ENCODE measurements around the gene KRT3. TPM values are rescaled to one million over a fixed set of nuclear protein-coding genes. Genes with fewer than 3 reads are reported as not detected.

Gene KRT3
- total RNA-seq, 1 donor = not detected

GRCh38 chr12:52832451-52832850 lies 36.5 kb upstream of the KRT3 start:
- no peaks in the 10 kb centered on the region for H3K9me3 ChIP-seq (ENCODE audit: low read depth, low read length)
- no peaks in the 10 kb centered on the region for H3K27me3 ChIP-seq (ENCODE audit: insufficient read depth, low read length)
- H3K4me3 ChIP-seq (ENCODE audit: low read length) = no peak overlapping the region
- H3K4me1 ChIP-seq (ENCODE audit: insufficient read depth, low read length) = peaks cover 18% of the 10 kb centered on the region

GRCh38 chr12:52831251-52831650 lies 35.3 kb upstream of the KRT3 start:
- no peaks in the 10 kb centered on the region for H3K9me3 ChIP-seq (ENCODE audit: low read depth, low read length)
- no peaks in the 10 kb centered on the region for H3K27me3 ChIP-seq (ENCODE audit: insufficient read depth, low read length)
- H3K4me3 ChIP-seq (ENCODE audit: low read length) = no peak overlapping the region
- peaks cover 6% of the 10 kb centered on the region for H3K4me1 ChIP-seq (ENCODE audit: insufficient read depth, low read length)

DNA sequence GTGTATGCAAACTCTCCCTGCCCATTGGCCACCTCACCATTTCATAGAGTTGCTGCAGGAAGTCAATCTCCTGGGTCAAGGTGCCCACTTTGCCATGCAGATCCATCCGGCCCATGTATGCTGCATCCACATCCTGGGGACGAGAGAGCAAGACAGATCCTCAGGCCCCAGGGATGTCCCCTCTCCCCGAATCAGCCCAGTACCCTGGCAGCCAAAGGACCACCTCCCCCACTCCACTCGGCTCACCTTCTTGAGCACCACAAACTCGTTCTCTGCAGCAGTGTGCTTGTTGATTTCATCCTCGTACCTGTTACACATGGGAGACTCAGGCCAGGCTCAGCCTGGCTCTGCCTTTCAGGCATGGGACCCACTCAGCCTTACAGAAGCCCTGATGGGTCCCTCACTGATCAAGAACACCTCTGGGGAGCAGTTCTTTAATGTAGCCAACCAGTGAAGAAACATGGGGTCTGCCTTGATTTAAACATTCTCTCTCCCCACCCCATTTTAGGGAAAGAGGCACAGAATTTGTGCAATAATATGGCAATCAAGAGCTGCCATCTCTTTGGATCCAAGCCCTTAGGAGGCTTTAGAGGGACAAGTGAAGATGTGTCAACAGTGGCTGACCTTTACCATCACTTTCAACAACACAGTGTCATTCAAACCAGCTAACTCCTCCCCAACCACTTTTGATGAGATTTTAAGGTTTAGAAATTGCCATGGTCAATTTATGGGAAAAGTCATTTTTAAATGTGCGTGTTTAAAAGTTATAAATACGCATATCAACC lies 34.3 kb upstream of the KRT3 start:
- Histone ChIP-seq H3K9me3 (ENCODE audit: low read depth, low read length) (no peaks in the 10 kb centered on the region), H3K4me3 (ENCODE audit: low read length) (no peak overlapping the region), H3K4me1 (ENCODE audit: insufficient read depth, low read length) (no peaks in the 10 kb centered on the region), H3K27me3 (ENCODE audit: insufficient read depth, low read length) (no peaks in the 10 kb centered on the region)

DNA sequence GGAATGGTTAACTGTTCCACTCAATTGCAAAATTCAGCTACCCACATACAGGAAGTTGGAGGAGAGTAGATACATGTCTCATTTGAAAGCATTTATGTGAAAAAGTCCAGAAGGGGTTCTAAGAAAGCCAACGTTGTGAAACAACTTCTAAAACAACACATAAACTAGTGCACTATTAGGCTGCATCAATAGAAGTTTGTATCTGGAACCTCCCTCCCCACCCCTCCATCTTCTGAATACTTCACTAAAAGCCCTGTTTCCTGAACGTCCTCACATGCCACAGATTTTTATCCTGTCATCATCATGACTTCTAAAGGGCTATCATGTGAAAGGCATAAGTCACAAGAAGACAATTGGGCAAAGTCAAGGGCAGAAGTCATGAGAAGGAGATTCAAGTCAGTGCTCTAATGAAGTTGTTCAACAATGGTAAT lies 32.7 kb upstream of the KRT3 start:
- Histone ChIP-seq H3K9me3 (ENCODE audit: low read depth, low read length) (no peaks in the 10 kb centered on the region), H3K4me3 (ENCODE audit: low read length) (no peak overlapping the region), H3K4me1 (ENCODE audit: insufficient read depth, low read length) (no peaks in the 10 kb centered on the region), H3K27me3 (ENCODE audit: insufficient read depth, low read length) (no peaks in the 10 kb centered on the region)

- H3K27me3 ChIP-seq (ENCODE audit: insufficient read depth, low read length) = no peaks in the 10 kb centered on the region
- H3K4me3 ChIP-seq (ENCODE audit: low read length) = no peak overlapping the region
- no peaks in the 10 kb centered on the region for H3K9me3 ChIP-seq (ENCODE audit: low read depth, low read length)
- no peaks in the 10 kb centered on the region for H3K4me1 ChIP-seq (ENCODE audit: insufficient read depth, low read length)
These were observed 32.2 kb upstream of the KRT3 start for GRCh38 chr12:52828156-52828555.

DNA sequence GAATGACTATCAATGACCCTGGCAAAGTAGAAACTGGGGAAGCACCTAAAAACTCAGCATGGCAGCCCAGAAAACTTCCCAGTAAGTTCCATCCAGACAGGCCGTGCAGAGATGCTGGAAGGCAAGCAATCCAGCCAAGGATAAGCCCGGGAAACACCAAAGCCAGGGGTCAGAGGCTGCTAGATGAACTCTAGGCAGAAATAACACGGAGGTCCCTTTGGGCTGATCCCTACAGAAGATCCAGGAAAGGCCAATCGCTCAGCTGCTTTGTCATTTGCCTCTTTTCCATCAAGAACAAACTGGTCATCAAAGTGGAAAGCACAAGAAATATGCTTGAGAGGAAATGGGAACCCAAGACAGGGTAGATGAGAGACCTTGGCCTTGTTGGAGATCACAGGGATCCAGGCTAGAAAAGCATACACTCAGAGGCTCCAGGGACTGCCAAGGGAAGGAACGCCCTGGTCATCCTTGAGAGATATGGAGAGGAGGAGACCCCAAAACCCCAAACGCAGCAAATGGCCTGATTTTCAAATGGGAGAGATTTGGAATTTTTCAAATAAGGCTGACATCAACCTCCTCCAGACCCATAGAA lies 31.7 kb upstream of the KRT3 start:
- H3K27me3 ChIP-seq (ENCODE audit: insufficient read depth, low read length) = no peaks in the 10 kb centered on the region
- H3K4me3 ChIP-seq (ENCODE audit: low read length) = no peak overlapping the region
- no peaks in the 10 kb centered on the region for H3K9me3 ChIP-seq (ENCODE audit: low read depth, low read length)
- no peaks in the 10 kb centered on the region for H3K4me1 ChIP-seq (ENCODE audit: insufficient read depth, low read length)

- Histone ChIP-seq H3K27me3 (ENCODE audit: insufficient read depth, low read length) (no peaks in the 10 kb centered on the region), H3K4me3 (ENCODE audit: low read length) (no peak overlapping the region), H3K9me3 (ENCODE audit: low read depth, low read length) (no peaks in the 10 kb centered on the region), H3K4me1 (ENCODE audit: insufficient read depth, low read length) (no peaks in the 10 kb centered on the region)
These were observed 30.9 kb upstream of the KRT3 start for GRCh38 chr12:52826611-52827498.

- Histone ChIP-seq H3K27me3 (ENCODE audit: insufficient read depth, low read length) (no peaks in the 10 kb centered on the region), H3K4me1 (ENCODE audit: insufficient read depth, low read length) (no peaks in the 10 kb centered on the region), H3K9me3 (ENCODE audit: low read depth, low read length) (no peaks in the 10 kb centered on the region), H3K4me3 (ENCODE audit: low read length) (no peak overlapping the region)
These were observed 30.0 kb upstream of the KRT3 start for GRCh38 chr12:52825961-52826360.

- Histone ChIP-seq H3K4me3 (ENCODE audit: low read length) (no peak overlapping the region), H3K9me3 (ENCODE audit: low read depth, low read length) (no peaks in the 10 kb centered on the region), H3K27me3 (ENCODE audit: insufficient read depth, low read length) (no peaks in the 10 kb centered on the region), H3K4me1 (ENCODE audit: insufficient read depth, low read length) (no peaks in the 10 kb centered on the region)
These were observed 29.0 kb upstream of the KRT3 start for GRCh38 chr12:52824741-52825410.

DNA sequence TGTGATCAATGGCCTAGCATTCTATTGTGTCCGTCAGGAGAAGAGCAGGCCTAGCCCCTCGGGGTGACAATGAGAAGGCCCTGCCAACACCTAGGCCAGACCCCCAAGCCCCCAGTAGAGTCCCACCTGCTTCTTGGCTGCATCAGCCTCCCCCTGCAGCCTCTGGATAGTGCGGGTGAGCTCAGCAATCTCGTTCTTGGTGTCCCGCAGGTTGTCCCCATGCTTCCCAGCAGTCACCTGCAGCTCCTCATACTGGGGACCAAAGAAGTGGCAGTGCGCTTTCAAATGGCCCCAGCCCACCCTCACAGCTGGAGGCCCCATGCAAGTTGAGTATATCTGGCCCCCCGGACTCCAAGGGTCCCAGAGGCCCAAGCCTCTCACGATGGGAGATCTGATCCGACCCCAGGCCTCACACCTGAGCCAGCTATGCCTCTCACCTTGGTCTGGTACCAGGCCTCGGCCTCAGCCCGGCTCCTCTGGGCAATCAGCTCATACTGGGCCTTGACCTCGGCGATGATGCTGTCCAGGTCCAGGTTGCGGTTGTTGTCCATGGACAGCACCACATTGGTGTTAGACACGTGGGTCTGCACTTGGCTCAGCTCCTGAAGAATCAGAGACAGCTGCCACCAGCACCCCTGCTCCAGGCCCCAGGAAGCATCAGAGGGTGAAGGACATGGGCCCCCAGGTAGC lies 28.0 kb upstream of the KRT3 start:
- H3K4me3 ChIP-seq (ENCODE audit: low read length) = no peak overlapping the region
- H3K4me1 ChIP-seq (ENCODE audit: insufficient read depth, low read length) = no peaks in the 10 kb centered on the region
- H3K27me3 ChIP-seq (ENCODE audit: insufficient read depth, low read length) = no peaks in the 10 kb centered on the region
- H3K9me3 ChIP-seq (ENCODE audit: low read depth, low read length) = no peaks in the 10 kb centered on the region

DNA sequence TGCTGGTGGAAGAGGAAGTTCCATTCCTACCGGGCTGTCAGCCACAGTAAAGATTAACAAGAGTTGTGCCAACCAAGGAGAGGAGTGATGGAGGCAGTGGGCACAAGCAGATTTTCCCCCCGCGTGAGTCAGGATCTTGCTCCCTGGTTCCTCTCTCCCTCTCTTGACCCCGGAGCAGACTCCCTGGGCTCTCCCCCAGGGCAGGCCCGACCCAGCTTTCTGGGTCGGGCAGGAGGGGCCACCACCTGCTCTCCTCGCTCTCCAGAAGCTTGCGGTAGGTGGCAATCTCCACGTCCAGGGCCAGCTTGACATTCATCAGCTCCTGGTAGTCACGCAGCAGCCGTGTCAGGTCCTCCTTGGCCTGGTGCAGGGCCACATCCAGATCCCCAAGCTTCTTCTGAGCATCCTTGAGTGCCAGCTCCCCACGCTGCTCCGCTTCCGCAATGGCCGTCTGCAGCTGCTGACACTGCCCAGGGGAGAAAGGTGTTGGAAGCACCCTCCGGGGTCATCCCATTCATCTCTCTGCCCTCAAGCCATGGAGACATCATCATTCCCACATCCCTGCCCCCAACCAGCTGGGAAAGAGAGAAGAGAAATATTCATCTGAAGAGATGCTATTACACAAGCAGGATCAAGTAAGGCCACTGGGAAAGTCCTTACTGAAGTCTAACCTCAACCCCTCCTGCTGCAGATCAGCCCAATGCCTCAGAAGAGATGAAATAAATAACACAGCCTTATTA lies 27.0 kb upstream of the KRT3 start:
- Histone ChIP-seq H3K4me3 (ENCODE audit: low read length) (no peak overlapping the region), H3K27me3 (ENCODE audit: insufficient read depth, low read length) (no peaks in the 10 kb centered on the region), H3K4me1 (ENCODE audit: insufficient read depth, low read length) (no peaks in the 10 kb centered on the region), H3K9me3 (ENCODE audit: low read depth, low read length) (no peaks in the 10 kb centered on the region)

- no peaks in the 10 kb centered on the region for H3K4me1 ChIP-seq (ENCODE audit: insufficient read depth, low read length)
- no peak overlapping the region for H3K4me3 ChIP-seq (ENCODE audit: low read length)
- no peaks in the 10 kb centered on the region for H3K9me3 ChIP-seq (ENCODE audit: low read depth, low read length)
- H3K27me3 ChIP-seq (ENCODE audit: insufficient read depth, low read length) = no peaks in the 10 kb centered on the region
These were observed 26.1 kb upstream of the KRT3 start for GRCh38 chr12:52821826-52822660.

DNA sequence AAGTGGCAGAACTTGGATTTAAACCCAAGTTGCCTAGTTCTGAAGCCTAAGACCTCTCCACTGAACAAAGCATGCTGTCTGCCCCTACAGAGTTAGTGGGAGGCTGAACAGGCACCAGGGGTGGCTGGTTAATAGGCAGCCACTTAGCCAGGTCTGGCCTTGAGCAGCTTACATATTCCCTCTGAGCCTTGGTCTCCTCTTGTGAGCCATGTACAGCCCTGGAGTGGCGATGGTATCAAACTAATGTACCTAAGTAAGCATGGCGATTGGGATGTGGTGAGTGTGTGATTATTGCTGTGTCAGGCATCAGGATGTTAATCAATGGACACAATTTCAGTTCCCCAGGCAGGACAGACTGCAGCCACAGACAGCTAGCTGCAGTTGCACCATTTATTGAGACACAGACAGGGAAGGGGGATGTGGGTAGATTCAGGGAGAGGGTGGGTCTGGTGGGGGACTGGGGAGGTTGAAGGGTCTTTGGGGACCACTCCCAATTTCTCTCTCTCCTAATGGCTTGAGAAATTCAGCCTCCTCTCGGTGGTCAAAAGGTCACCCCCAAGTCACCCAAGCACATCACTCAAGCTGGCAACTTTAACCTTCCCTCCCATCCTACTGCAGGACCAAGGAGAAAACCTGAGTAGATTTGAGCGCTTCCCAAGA lies 25.3 kb upstream of the KRT3 start:
- H3K4me1 ChIP-seq (ENCODE audit: insufficient read depth, low read length) = no peaks in the 10 kb centered on the region
- H3K9me3 ChIP-seq (ENCODE audit: low read depth, low read length) = no peaks in the 10 kb centered on the region
- H3K27me3 ChIP-seq (ENCODE audit: insufficient read depth, low read length) = no peaks in the 10 kb centered on the region
- no peak overlapping the region for H3K4me3 ChIP-seq (ENCODE audit: low read length)

Data from mononuclear cell (primary cell).